ENCODE data around the gene NLRP3.

Gene NLRP3

GRCh38 chr1:247453245-247453644 lies 37.3 kb downstream of the NLRP3 start:
- in situ Hi-C loops (cut with MboI; ENCODE audit: low sequenced_read_pairs, unreplicated experiment): no loop called here
- no peak for DNase-seq (ENCODE audit: low spot score)

GRCh38 chr1:247453997-247454396 lies 38.0 kb downstream of the NLRP3 start:
- in situ Hi-C loops (cut with MboI; ENCODE audit: low sequenced_read_pairs, unreplicated experiment): no loop called here
- TF ChIP-seq CTCF (IDR thresholded peaks at IDR 0.05; ENCODE audit: borderline replicate concordance, control extremely low read depth, extremely low read depth, insufficient read depth, missing control alignments): no peak
- DNase-seq (ENCODE audit: low spot score): no peak

More at GRCh38 chr1:247453245-247453644, 37.3 kb downstream of the NLRP3 start:
- no peak for TF ChIP-seq CTCF (IDR thresholded peaks at IDR 0.05; ENCODE audit: borderline replicate concordance, control extremely low read depth, extremely low read depth, insufficient read depth, missing control alignments)

GRCh38 chr1:247456021-247456420 lies 40.0 kb downstream of the NLRP3 start:
- TF ChIP-seq CTCF (IDR thresholded peaks at IDR 0.05; ENCODE audit: borderline replicate concordance, control extremely low read depth, extremely low read depth, insufficient read depth, missing control alignments): no peak
- in situ Hi-C loops (cut with MboI; ENCODE audit: low sequenced_read_pairs, unreplicated experiment): no loop called here
- DNase-seq (ENCODE audit: low spot score): no peak

GRCh38 chr1:247456914-247457639 lies 41.1 kb downstream of the NLRP3 start:
- no peak for DNase-seq (ENCODE audit: low spot score)
- no peak for TF ChIP-seq CTCF (IDR thresholded peaks at IDR 0.05; ENCODE audit: borderline replicate concordance, control extremely low read depth, extremely low read depth, insufficient read depth, missing control alignments)
- in situ Hi-C loops (cut with MboI; ENCODE audit: low sequenced_read_pairs, unreplicated experiment): no loop called here

- no peak for DNase-seq (ENCODE audit: low spot score)
- in situ Hi-C loops (cut with MboI; ENCODE audit: low sequenced_read_pairs, unreplicated experiment): no loop called here
- TF ChIP-seq CTCF (IDR thresholded peaks at IDR 0.05; ENCODE audit: borderline replicate concordance, control extremely low read depth, extremely low read depth, insufficient read depth, missing control alignments): no peak
Observed at GRCh38 chr1:247459507-247459906, 43.5 kb downstream of the NLRP3 start.

- TF ChIP-seq CTCF (IDR thresholded peaks at IDR 0.05; ENCODE audit: borderline replicate concordance, control extremely low read depth, extremely low read depth, insufficient read depth, missing control alignments): no peak
- in situ Hi-C loops (cut with MboI; ENCODE audit: low sequenced_read_pairs, unreplicated experiment): no loop called here
- no peak for DNase-seq (ENCODE audit: low spot score)
Observed at GRCh38 chr1:247465796-247466195, 49.8 kb downstream of the NLRP3 start.
